Measurements from ENCODE around the gene WDR64.
A peak's percentile ranks its signal among the peaks of the same experiment; 100 is the strongest.

WDR64 gene

DNA sequence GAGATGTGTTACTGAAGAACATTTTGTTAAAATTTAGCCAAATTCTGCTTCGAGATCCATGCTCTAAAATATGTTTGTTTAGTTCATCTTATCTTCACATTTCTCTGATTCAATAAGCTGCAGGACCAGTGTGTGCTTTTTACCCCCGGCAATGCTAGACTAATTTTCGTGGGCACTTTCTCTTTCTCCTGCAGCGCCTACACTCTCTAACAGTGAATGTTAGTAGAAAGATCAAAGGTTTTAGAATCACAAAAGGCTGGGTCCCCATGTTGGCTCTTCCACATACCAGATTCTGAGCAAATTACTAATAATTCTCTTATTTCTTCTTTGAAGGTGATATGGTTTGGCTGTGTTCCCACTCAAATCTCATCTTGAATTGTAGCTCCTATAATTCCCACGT lies 20.4 kb upstream of the WDR64 start:
- DNase-seq = no peak

DNA sequence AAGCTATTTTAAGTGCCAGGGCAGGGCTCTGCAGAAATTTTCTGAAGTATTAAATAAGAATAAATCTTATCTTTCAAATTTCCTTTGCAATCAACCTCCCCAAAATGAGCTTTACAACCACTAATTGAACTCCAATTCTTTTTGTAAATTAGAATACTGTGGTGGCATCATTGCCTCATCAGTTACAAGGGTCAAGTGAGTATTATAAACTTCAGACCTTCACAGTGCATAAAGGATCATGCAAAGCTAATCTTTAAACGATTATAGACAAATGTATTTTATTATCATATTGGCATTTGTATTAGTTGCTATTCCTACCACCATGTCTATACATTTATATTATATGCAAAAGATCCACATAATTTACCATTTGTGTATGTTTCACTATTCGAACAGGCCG lies 19.1 kb upstream of the WDR64 start:
- no peak for DNase-seq

DNA sequence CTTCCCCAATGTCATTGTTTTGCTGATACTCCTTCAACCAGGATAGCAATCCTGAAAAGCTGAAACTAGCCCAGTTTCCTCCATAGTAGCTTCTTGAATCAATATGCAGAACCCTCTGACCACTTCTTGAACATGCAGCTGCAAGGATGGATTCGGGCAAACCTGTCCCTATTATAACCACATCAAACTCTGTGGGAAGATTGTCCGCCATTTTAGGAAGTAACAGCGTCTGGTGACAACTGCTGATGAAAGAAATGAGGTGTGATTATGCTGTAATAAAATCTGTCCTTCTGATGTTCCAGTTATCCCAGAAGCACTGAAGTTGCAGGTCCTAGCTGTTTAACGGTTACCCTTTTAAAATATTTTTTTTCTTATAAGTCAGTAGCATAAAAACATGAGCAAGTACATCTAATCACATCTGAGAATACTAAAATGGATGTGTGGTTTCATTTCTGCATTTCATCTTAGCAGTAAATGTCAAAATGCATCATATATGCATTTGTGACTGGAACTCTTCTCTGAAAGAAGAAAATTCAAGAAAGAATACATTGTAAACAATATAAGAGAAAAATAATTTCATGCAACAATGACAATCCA lies 16.4 kb upstream of the WDR64 start:
- DNase-seq = no peak

DNA sequence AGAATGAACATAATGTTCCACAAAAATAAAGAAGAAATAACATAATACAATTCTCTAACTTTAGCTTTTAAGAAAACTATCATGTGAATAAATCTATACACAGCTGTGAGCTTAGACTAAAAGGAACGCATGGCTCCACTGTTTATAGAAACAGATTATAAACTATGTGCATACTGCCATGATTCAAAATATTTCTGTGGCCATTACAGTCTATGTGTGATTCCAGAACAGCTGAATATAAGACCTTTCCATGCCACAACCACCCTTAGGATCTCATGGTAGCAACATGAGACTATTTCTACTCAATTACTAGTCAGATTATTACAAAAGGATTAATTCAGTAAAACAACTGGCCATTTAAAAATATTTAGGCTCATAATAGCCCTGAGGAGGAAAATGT lies 15.8 kb upstream of the WDR64 start:
- DNase-seq = no peak

DNA sequence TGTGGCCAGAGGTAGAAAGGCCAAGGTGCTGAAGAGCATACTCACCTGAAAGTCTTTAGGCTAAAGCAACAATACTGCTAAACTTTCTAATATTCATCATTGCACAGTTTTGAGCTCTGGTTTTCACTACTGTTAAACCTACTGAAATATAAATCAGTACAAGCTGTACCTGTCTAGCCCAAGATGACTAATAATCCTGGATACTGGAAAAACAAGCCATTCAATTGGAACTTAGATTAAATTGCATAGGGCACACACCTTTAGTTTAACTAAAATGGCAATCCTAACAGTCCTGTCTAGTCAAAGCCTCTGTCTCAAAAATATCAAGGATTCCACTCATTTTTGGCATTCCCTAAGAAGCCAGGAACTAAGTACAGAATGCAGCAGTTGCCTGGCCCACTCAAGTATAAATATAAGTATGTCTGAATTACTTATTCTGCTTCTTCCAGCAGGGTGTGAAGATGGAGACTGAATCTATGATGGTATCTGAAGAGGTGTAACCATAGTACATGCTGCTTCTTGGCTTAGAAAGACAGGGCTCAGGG lies 15.0 kb upstream of the WDR64 start:
- no peak for DNase-seq

DNA sequence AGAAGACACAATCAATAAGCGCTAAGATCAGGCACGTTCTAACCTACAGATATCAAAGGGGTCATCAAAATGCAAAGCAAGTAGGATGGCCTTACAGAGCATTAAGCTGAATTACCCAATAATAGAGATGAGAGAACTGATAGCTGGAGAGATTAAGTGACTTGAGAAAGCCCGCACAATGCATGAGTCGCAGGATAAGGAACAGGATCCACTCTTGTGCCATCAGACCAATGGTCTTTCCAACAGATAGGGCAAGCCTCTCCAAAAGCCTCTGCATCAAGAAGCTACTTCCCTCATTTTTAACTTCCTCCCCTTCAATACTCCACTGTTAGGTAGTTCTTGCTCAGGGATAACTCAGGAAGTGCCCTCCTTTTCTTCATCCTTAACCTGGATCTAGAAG lies 14.5 kb upstream of the WDR64 start:
- peak; percentile 59 for DNase-seq

DNA sequence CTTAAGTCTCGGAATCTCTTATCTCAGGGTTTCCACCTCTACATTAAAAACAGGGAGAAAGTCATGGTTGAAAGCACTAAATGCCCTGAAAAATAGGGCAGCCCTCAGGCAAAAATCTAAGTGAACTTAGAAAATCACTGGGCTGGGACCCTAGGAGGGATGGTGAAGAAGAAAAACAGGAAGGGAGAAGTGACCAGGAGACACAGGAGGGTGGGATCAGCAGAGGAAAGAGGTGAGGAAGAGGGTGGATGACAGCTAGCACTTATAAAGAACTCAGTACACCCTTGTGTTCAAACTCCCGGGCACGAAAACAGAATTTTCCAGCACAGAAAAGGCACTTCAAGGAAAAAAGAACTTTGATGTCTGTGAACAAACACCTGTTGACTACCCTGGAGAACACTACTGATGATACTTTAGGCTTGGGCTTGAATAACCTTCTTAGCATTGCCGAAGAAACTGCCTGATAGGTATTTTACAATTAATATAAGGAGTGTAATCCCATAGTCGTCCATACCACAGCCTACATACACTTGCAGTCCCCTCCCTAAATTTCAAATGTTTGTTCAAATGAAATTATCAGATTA lies 13.9 kb upstream of the WDR64 start:
- no peak for DNase-seq

DNA sequence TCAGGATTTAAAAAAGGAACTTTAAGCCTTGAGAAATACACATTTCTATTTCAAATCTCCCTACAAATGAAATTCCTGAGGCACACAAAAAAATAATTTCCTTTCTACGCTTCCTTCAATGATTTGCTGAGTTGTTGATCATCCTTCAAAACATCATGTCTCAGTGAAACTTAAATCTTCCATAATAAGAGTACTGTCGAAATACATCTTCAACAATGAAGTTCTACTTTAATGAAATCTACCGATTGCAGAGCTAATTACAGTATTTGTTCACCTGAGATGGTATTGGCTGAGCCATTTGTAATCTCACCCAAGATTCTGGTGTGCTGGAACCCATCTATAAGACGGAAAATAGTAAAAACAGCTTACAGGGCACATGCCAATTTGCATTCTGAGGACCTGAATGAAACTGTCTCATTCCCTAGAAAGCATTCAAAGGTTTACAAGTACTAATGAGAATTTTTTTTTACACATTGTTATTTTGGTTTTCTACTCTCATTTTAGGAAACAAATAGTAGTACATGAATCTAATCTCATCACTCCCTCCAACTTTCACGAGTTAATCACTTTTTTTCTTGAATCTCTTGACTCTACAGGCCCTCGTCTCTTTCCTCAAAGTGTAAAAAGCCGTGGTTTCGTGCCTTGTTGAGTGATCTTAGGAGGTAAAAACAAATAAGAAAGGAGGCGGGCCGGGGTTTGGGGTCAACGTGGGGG lies 13.0 kb upstream of the WDR64 start:
- DNase-seq = no peak

DNA sequence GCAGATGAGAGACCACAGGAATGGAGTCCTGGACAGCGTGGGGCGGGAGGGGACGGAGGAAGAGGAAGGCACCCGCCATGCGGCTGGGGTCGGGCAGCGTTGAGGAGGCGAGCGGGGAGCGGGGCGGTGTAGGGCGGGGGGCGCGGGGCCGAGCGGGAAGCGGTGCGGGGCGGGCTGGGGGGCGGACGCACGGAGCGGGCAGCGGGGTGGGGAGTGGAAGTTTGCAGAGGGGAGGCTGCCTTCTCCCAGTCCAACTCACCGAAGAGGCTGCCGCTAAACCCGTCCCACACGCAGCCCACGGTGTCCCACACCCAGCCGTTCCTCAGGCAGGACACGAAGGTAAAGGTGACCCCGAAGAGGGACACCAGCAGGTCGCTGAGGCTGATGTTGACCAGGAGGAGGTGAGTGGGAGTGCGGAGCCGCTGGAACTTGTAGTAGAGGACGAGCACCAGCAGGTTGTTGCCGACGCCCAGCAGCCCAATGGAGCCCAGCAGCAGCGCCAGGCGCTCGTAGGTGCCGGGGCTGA lies 12.4 kb upstream of the WDR64 start:
- DNase-seq = no peak

DNA sequence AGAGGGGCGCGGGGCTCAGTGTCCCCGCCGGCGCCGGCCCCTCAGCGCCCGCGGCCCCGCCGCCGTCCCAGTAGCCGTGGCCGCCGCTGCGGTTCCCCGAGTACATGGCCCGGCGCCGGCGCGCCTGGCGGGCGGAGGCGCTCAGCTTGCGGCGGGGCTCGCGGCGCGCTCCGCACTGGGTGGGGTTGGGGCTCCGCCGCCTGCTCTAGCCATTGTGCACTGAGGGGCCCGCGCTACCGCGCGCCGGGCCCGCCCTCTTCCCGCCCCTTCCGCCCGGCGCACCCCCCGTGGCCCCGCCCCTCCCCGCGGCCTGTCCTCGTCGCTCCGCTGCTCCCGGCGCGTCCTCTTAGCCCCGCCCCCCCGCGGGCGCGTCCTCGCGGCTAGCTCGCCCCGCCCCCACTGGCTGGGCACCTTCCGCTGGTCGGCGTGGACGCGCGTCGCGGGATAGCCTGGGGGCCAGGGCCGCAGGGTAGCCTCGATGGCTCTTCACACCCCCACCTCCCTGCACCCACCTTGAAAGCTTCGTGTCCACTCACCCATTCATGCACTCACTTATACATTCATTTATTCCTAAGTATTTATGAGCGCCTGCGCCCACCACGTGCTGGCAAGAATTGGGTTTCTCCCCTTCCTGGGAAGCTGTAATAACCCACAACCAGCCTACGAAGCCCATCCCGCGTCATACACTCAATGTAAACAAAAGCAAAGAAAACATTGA lies 11.8 kb upstream of the WDR64 start, which contains the start of the genes CHML and OPN3:
Gene CHML, minus strand, starts transcription at position 221 of the 718 bp plus-strand sequence. CDS start 4,603 bp downstream, outside the sequence.
Gene OPN3, minus strand, starts transcription at position 221 of the 718 bp plus-strand sequence. Its CDS starts 115 bp downstream, at position 106.
- peak; percentile 92 for DNase-seq

DNA sequence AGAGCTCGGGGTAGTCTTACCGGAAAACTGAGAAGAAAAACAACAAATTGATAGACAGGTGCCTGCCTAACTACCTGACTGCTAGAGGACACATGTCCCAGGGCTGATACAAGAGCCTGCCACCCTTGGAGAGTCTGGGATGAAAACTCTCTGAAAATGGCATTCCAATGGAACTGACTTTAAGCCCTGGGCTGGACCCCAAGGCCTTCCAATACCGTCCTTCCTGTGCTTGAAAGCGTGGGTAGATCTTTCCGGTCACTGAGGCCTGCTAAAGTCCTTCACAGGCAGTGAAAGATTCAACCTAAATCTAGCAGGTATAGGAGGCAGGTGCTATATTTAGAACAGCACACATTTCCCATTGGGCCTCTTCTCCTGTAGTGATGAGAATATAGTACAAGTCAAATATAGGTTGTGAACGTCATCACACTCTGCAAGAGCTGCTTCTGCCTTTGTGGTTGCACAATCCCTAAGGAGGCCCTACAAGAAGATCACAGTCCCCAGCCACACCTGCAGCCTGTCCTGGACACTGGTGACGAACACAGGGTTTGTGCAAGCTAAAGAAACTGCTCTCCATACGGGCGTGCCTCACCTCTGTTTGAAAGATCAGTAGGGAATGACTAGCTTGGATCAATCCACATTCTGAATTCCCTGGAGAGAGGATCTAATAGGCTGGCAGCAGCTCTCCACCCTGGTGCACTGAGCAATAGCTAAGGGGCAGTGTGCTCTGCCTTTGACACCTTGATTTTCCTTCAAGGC lies 11.0 kb upstream of the WDR64 start:
- DNase-seq = no peak

DNA sequence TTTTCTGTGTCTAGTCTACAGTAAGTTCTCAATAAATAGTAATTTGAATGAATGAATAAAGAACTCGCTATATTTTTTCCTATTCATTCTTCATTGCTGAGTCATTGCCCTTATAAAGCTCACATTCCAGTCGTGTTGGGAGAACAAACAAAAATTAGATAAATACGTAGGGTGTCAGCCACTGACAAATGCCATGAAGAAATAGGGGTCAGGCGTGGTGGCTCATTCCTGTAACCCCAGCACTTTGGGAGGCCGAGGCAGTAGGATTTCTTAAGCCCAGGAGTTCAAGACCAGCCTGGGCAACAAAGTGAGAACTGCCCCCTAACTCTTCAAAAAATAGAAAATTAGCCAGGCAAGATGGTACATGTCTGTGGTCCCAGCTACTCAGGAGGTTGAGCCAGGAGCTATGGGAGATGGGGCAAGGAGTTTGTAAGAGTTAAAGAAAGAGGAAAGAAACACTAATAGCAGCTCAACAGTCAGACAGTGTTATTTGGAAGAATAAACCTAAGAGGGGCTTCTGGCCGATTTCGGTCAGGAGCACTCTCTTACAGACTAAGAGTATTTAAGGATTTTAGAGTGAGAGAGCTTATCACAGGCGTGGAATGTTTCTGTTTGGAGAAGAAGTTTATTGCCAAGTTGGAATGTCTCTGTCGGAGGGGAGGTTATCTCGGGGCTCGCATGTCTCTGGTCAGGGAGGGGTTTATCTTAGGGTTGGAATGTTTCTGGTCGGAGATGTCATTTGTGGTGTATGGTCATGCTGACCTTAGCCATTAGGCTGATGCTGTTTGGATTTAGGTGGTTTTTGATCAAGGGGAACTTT lies 10.1 kb upstream of the WDR64 start:
- DNase-seq = no peak

DNA sequence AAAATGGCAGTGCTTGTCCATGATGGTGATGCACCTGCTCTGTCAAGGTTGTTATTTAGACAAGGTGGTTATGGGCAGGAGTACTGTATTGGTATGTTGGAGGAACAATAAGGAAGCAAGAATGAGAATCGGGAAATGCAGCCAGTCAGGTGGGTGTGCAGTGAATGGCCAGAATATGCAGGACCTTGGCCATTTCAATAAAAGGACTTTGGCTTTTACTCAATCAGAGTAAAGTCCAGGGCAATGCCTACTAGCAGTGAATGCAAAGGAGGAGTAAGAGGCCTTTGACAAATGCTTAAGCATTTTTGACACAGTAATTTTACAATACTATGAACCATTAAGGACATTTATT lies 9.5 kb upstream of the WDR64 start:
- DNase-seq = no peak

DNA sequence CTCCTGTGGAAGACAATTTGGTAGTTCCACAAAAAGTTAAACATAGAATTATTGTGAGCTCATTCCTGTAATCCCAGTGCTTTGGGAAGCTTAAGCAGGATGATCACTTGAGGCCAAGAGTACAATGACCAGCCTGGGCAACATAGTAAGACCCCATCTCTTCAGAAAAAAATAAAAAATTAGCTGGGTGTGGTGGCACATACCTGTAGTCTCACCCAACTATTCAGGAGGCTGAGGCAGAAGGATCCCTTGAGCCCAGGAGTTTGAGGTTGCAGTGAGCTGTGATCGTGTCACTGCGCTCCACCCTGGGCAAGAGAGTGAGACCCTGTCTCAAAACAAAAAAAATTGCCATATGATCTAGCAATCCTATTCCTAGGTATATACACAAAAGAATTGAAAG lies 7.8 kb upstream of the WDR64 start:
- DNase-seq = no peak

DNA sequence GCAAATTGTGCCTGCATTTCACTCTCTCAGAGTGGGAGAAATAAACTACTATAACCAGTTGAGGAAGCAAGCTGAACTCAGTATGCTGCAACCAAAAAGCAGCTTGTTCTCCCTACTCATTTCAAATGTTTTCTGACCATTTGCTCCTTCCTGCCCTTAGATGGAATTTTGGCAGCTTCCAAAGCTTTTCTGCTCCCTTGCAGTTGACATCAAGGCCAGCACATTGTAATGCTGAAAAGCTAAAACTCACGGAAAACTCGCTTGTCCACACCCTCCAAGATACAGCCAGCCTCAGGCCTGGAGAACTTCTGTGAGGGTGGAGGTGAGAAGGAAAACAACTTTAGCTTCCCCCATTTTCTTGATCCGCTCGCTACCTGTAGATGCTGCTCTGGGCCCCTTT lies 6.9 kb upstream of the WDR64 start:
- DNase-seq = no peak

DNA sequence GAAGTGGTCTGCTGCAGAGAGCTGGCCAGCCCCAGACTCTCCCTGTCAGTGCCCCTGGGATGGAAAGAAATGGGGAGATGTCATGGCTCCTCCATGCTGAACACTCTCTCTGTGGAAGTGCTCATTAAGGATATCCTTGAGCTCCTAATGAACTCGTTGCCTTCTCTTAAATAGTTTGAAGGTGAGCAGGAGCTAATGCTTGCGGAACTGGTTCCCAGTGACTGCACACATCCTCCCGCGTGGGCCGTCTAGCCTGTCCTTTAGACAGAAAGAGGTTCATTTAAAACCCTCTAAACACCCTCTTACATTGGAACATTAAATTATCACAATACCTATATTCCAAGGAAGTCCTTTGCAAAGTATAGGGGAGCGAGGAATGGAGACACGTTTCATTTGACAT lies 5.9 kb upstream of the WDR64 start:
- DNase-seq = no peak

DNA sequence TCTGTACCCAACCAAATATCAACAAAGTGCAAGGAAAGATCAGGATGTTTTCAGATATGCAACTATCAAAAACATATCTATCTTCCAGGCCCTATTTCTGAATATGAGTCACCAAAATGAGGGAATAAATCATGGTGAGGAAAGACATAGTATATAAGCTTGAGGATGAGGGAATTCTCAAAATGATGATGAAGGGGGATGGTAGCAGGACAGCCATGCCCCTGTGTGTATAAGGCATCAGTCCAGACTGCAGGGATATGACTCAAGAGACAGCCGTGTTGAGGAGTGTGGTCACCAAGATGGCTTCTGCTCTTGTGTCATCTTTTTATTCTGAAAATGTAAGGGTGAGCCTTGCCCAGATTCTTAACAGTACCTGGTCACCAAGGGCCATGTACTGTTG lies 4.4 kb upstream of the WDR64 start:
- no peak for DNase-seq

DNA sequence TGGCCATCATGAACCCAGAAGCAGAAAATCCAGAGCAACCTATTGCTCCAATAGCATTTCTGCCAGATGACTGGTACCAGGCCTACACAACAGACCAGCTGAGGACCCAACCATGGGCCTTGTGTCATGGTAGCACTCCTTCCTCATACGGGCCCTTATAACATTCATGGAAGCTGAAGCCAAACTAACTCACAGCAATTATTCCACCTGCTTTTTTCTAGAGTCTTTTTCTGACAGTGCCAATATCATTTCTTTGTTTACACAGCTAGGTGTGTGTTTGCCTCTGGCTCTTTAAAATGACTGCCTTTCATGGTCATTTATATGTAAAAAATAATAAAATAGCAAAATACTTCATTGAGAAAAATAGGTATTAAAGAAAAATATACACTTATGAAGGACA lies 3.9 kb upstream of the WDR64 start:
- DNase-seq = no peak

DNA sequence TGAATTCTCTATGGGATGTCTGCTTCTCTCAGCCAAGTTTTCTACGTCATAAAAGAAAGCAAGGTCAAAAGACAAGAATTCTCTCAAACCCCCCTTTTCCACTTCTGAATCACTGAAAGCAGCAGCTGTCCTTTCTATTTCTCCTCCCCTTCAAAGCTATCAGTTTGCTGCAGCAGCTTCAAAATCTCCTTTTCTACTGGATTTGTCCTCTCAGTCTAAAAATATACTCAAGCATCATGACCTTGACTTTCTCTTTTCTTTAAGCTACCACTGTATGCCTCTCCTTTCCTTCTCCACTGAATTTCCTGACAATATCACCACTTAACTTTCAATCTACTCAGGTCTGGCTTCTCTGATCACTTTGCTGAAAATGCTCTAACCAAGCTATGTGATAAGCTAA lies 1.9 kb downstream of the WDR64 start:
- no peak for DNase-seq

DNA sequence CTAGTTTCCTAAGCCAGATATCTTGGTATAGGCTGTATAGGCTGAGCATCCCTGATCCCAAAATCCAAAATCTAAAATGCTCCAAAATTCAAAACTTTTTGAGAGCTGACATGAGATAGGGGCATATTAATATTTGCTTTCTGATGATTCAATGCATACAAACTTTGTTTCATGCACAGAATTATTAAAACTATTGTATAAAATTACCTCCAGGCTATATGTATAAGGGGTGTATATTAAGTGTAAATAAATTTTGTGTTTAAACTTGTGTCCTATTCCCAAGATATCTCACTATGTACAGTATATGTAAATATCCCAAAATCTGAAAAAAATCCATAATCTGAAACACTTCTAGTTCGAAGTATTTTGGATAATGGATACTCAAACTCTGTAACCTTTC lies 2.6 kb downstream of the WDR64 start:
- DNase-seq = no peak

DNA sequence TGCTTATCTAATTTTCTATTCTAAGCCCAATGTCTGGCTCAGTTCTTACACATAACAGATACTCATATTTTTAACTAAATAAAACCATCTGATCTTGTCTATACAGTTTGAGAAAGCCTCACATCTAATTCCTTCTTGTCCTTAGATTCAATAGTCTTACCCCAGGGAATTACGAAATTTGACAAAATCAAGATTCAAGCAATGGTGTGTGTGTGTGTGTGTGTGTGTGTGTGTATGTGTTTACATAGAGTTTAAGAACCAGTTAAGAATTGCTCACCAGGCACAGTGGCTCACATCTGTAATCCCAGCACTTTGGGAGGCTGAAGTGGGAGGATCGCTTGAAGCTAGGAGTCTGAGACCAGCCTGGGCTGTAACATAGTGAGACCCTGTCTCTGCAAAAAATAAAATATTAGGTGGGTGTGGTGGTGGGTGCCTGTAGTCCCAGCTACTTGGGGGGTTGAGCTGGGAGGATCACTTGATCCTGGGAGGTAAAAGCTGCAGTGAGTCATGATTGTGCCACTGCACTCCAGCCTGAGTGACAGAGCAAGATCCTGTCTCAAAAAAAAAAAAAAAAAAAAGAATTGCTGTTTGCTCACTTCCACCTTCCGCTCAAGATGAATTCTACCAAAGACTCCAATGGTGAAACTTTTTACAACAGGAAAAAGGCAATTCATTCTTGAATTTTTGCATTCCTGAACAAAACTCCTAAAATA lies 6.2 kb downstream of the WDR64 start:
- DNase-seq = no peak

Data from inflammatory macrophage treated with lipopolysaccharide for 4 hours (primary cell).